Upper lobe of left lung (tissue), 6 donors: ENCODE measurements around the gene TSEN54. TPM values are rescaled to one million over a fixed set of nuclear protein-coding genes. Genes with fewer than 3 reads are reported as not detected.

Source experiments
- ATAC-seq, 2 donors: fragments of 200-7000 bp; cut with Tn5 transposase; one replicate each; pipeline ENCODE4 v1.9.1; 2022; ENCODE audit warnings: mild to moderate bottlenecking in 2 of 2, moderate library complexity in 2 of 2; ENCODE audit not compliant: low FRiP score in 2 of 2
- DNase-seq, 2 donors: peaks; one replicate each; pipeline ENCODE4 v3.0.0-alpha.2; 2019 to 2020
- H3K27ac ChIP-seq, 4 donors: fragments of 200-600 bp; sonication (generic); one replicate each; pipeline ENCODE4 v1.5.1; 2016 to 2019
- H3K27me3 ChIP-seq, 4 donors: fragments of 200-600 bp; sonication (generic); one replicate each; pipeline ENCODE4 v1.5.1; 2017 to 2019
- H3K36me3 ChIP-seq, 4 donors: fragments of 200-600 bp; sonication (generic); one replicate each; pipeline ENCODE4 v1.5.1; 2016 to 2019
- H3K4me1 ChIP-seq, 4 donors: fragments of 200-600 bp; sonication (generic); one replicate each; pipeline ENCODE4 v1.5.1; 2018 to 2019
- H3K4me3 ChIP-seq, 4 donors: fragments of 200-600 bp; sonication (generic); one replicate each; pipeline ENCODE4 v1.5.1; 2017 to 2019; ENCODE audit warnings: mild to moderate bottlenecking in 2 of 4, moderate library complexity in 1 of 4
- H3K9me3 ChIP-seq, 4 donors: fragments of 200-600 bp; sonication (generic); one replicate each; pipeline ENCODE4 v1.5.1; 2018 to 2019
- CTCF ChIP-seq, 6 experiments: fragments of 450-650 bp in 4 of 6; fragments of 200-600 bp in 2 of 6; sonication (generic) in 2 of 6; IDR thresholded peaks; one replicate each; pipeline ENCODE4 v1.5.1; 2016 to 2019; ENCODE audit warnings: antibody characterized with exemption in 6 of 6
- EP300 ChIP-seq, 4 donors: sonication (generic); formaldehyde crosslinking; IDR thresholded peaks; one replicate each; pipeline ENCODE4 v1.5.1; 2017; ENCODE audit warnings: antibody characterized with exemption in 4 of 4, control low read depth in 2 of 4
- POLR2A ChIP-seq, 4 donors: fragments of 450-650 bp; IDR thresholded peaks; one replicate each; pipeline ENCODE4 v1.5.1; 2016 to 2017; ENCODE audit warnings: antibody characterized with exemption in 4 of 4, mild to moderate bottlenecking in 2 of 4
- POLR2AphosphoS5 ChIP-seq, 2 donors: sonication (generic); formaldehyde crosslinking; IDR thresholded peaks; one replicate each; pipeline ENCODE4 v1.5.1; 2017; ENCODE audit warnings: antibody characterized with exemption in 2 of 2
- WGBS, 2 donors: methylation state at CpG; one replicate each; pipeline ENCODE4 v1.1.5; 2017 to 2018; 5-methylcytosine and 5-hydroxymethylcytosine counted together
- total RNA-seq, 6 donors: library from RNA; depleted of rRNA in 4 of 6; stranded (reverse); fragments of >200 nt in 4 of 6; gene quantifications; one replicate each; pipeline versions ENCODE4 v1.1.0 to v1.2.1, GENCODE V29; 2016 to 2021
- donor health status: DM: no; HTN: no; CAD: no; lungs with moderate emphysema.
- donor health status: DM: no; HTN: yes; CAD: no; lungs with severe emphysema.

Gene TSEN54
- total RNA-seq, 6 donors from 2014 or later = 19.5 to 125 (median 31.3) TPM

- WGBS, 2 donors = 56 to 67% methylated on average over 9 to 16 of the region's 16 CpGs
- peak in 1 of 2 donors; percentile 67 for DNase-seq
- TF ChIP-seq EP300 (IDR thresholded peaks at IDR 0.05) (no peak), CTCF (IDR thresholded peaks at IDR 0.05) (peak in 1 of 6 experiments; percentile 21), POLR2AphosphoS5 (IDR thresholded peaks at IDR 0.05) (peak in 1 of 2 donors; percentile 21)
- no peaks in the 10 kb centered on the region for H3K9me3 ChIP-seq
- peak overlapping the region in 2 of 4 donors; percentile 6 to 21 for H3K4me3 ChIP-seq
- ATAC-seq = no peak
- peaks cover 4 to 97% (median 81%) of the 10 kb centered on the region in 4 donors for H3K36me3 ChIP-seq
- peaks cover 16 to 36% (median 25%) of the 10 kb centered on the region in 4 donors for H3K4me1 ChIP-seq
- no peaks in the 10 kb centered on the region for H3K27me3 ChIP-seq
- H3K27ac ChIP-seq = peak overlapping the region; percentile 45 to 62 (median 54)
Observed at GRCh38 chr17:75498726-75499213, 17.6 kb upstream of the TSEN54 start.

- Histone ChIP-seq H3K27me3 (no peaks in the 10 kb centered on the region), H3K4me1 (peaks cover 18 to 43% (median 28%) of the 10 kb centered on the region in 4 donors), H3K27ac (peak overlapping the region; percentile 45 to 62 (median 54)), H3K9me3 (no peaks in the 10 kb centered on the region), H3K36me3 (peaks cover 4 to 97% (median 82%) of the 10 kb centered on the region in 4 donors), H3K4me3 (no peak overlapping the region)
- 51 to 63% methylated on average over 2 to 13 of the region's 16 CpGs for WGBS, 2 donors
- DNase-seq (peak in 1 of 2 donors; percentile 52), ATAC-seq (no peak)
- TF ChIP-seq POLR2A (IDR thresholded peaks at IDR 0.05) (no peak), EP300 (IDR thresholded peaks at IDR 0.05) (no peak), POLR2AphosphoS5 (IDR thresholded peaks at IDR 0.05) (peak in 1 of 2 donors; percentile 54), CTCF (IDR thresholded peaks at IDR 0.05) (no peak)
Observed at GRCh38 chr17:75499313-75500022, 16.9 kb upstream of the TSEN54 start.

- no peak overlapping the region for H3K4me3 ChIP-seq
- TF ChIP-seq POLR2AphosphoS5 (IDR thresholded peaks at IDR 0.05) (no peak), EP300 (IDR thresholded peaks at IDR 0.05) (no peak), CTCF (IDR thresholded peaks at IDR 0.05) (no peak), POLR2A (IDR thresholded peaks at IDR 0.05) (no peak)
- H3K36me3 ChIP-seq = peaks cover 4 to 97% (median 77%) of the 10 kb centered on the region in 4 donors
- H3K27ac ChIP-seq = peak overlapping the region in 3 of 4 donors; percentile 26 to 62 (median 57)
- no peaks in the 10 kb centered on the region for H3K27me3 ChIP-seq
- H3K4me1 ChIP-seq = peaks cover 19 to 54% (median 30%) of the 10 kb centered on the region in 4 donors
- WGBS, 2 donors = 81 to 93% methylated on average over 3 to 17 of the region's 17 CpGs
- no peak for ATAC-seq
- no peaks in the 10 kb centered on the region for H3K9me3 ChIP-seq
- DNase-seq = peak in 1 of 2 donors; percentile 47
Observed at GRCh38 chr17:75500419-75501216, 15.7 kb upstream of the TSEN54 start.

- ATAC-seq = no peak
- peak in 1 of 2 donors; percentile 79 for DNase-seq
- Histone ChIP-seq H3K27me3 (no peaks in the 10 kb centered on the region), H3K27ac (peak overlapping the region in 3 of 4 donors; percentile 26 to 62 (median 57)), H3K36me3 (peaks cover 4 to 97% (median 74%) of the 10 kb centered on the region in 4 donors), H3K4me1 (peaks cover 19 to 54% (median 30%) of the 10 kb centered on the region in 4 donors), H3K4me3 (no peak overlapping the region), H3K9me3 (no peaks in the 10 kb centered on the region)
- TF ChIP-seq POLR2AphosphoS5 (IDR thresholded peaks at IDR 0.05) (peak in 1 of 2 donors; percentile 7), POLR2A (IDR thresholded peaks at IDR 0.05) (no peak)
- WGBS, 2 donors = 50 to 85% methylated on average over 8 to 20 of the region's 21 CpGs
Observed at GRCh38 chr17:75501378-75502071, 14.8 kb upstream of the TSEN54 start.
